ENCODE results near the gene FRMD3.
"Not testable (repeated sequence)": the region's sequence is repeated elsewhere in the genome, so short reads cannot be mapped to it uniquely, and the experiment has no call there.

FRMD3 gene

GRCh38 chr9:83367326-83367725 is 170.9 kb downstream of the FRMD3 start:
- H3K27ac ChIP-seq (ENCODE audit: low read depth, low read length), result no peak overlapping the region

GRCh38 chr9:83362341-83362995 is 175.7 kb downstream of the FRMD3 start:
- peaks cover 0 to 4% (median 0%) of the 10 kb centered on the region in 5 donors for H3K36me3 ChIP-seq (ENCODE audit: control insufficient read depth in 5 of 5, insufficient read depth in 5 of 5, low read length in 5 of 5)
- H3K4me1 ChIP-seq (ENCODE audit: control insufficient read depth in 5 of 5, insufficient read depth in 5 of 5, low read length in 5 of 5), result peaks cover 0 to 12% (median 0%) of the 10 kb centered on the region in 5 donors
- H3K9me3 ChIP-seq (ENCODE audit: control insufficient read depth in 5 of 5, low read length in 5 of 5), result peaks cover 0 to 4% (median 0%) of the 10 kb centered on the region in 5 donors
- no peak overlapping the region for H3K27ac ChIP-seq (ENCODE audit: low read depth, low read length)
- no peak overlapping the region for H3K9ac ChIP-seq (ENCODE audit: low read length in 5 of 5)
- H3K4me3 ChIP-seq (ENCODE audit: low read depth in 1 of 5, low read length in 5 of 5), result no peak overlapping the region
- H3K27me3 ChIP-seq (ENCODE audit: control insufficient read depth in 5 of 5, insufficient read depth in 4 of 5, low read length in 5 of 5), result no peaks in the 10 kb centered on the region

More at GRCh38 chr9:83367326-83367725, 170.9 kb downstream of the FRMD3 start:
- H3K36me3 ChIP-seq (ENCODE audit: control insufficient read depth in 5 of 5, insufficient read depth in 5 of 5, low read length in 5 of 5), result no peaks in the 10 kb centered on the region
- H3K4me3 ChIP-seq (ENCODE audit: low read depth in 1 of 5, low read length in 5 of 5), result no peak overlapping the region
- no peak overlapping the region for H3K9ac ChIP-seq (ENCODE audit: low read length in 5 of 5)
- peaks cover 0 to 2% (median 0%) of the 10 kb centered on the region in 5 donors for H3K9me3 ChIP-seq (ENCODE audit: control insufficient read depth in 5 of 5, low read length in 5 of 5)
- peaks cover 0 to 13% (median 0%) of the 10 kb centered on the region in 5 donors for H3K4me1 ChIP-seq (ENCODE audit: control insufficient read depth in 5 of 5, insufficient read depth in 5 of 5, low read length in 5 of 5)
- no peaks in the 10 kb centered on the region for H3K27me3 ChIP-seq (ENCODE audit: control insufficient read depth in 5 of 5, insufficient read depth in 4 of 5, low read length in 5 of 5)

- Histone ChIP-seq H3K9ac (ENCODE audit: low read length in 5 of 5) (no peak overlapping the region), H3K9me3 (ENCODE audit: control insufficient read depth in 5 of 5, low read length in 5 of 5) (peaks cover 0 to 4% (median 0%) of the 10 kb centered on the region in 5 donors), H3K4me3 (ENCODE audit: low read depth in 1 of 5, low read length in 5 of 5) (no peak overlapping the region), H3K36me3 (ENCODE audit: control insufficient read depth in 5 of 5, insufficient read depth in 5 of 5, low read length in 5 of 5) (peaks cover 0 to 4% (median 0%) of the 10 kb centered on the region in 5 donors), H3K27ac (ENCODE audit: low read depth, low read length) (no peak overlapping the region), H3K27me3 (ENCODE audit: control insufficient read depth in 5 of 5, insufficient read depth in 4 of 5, low read length in 5 of 5) (no peaks in the 10 kb centered on the region), H3K4me1 (ENCODE audit: control insufficient read depth in 5 of 5, insufficient read depth in 5 of 5, low read length in 5 of 5) (peaks cover 0 to 10% (median 9%) of the 10 kb centered on the region in 5 donors)
Measured at GRCh38 chr9:83359039-83359438, 179.2 kb downstream of the FRMD3 start.

GRCh38 chr9:83358493-83358892 is 179.7 kb downstream of the FRMD3 start:
- H3K27me3 ChIP-seq (ENCODE audit: control insufficient read depth in 5 of 5, insufficient read depth in 4 of 5, low read length in 5 of 5); H3K9me3 ChIP-seq (ENCODE audit: control insufficient read depth in 5 of 5, low read length in 5 of 5); H3K9ac ChIP-seq (ENCODE audit: low read length in 5 of 5); H3K36me3 ChIP-seq (ENCODE audit: control insufficient read depth in 5 of 5, insufficient read depth in 5 of 5, low read length in 5 of 5); H3K27ac ChIP-seq (ENCODE audit: low read depth, low read length); H3K4me1 ChIP-seq (ENCODE audit: control insufficient read depth in 5 of 5, insufficient read depth in 5 of 5, low read length in 5 of 5); H3K4me3 ChIP-seq (ENCODE audit: low read depth in 1 of 5, low read length in 5 of 5): not testable (repeated sequence)

GRCh38 chr9:83355729-83356151 is 182.5 kb downstream of the FRMD3 start:
- peaks cover 0 to 10% (median 9%) of the 10 kb centered on the region in 5 donors for H3K4me1 ChIP-seq (ENCODE audit: control insufficient read depth in 5 of 5, insufficient read depth in 5 of 5, low read length in 5 of 5)
- H3K4me3 ChIP-seq (ENCODE audit: low read depth in 1 of 5, low read length in 5 of 5), result no peak overlapping the region
- H3K27ac ChIP-seq (ENCODE audit: low read depth, low read length), result no peak overlapping the region
- no peak overlapping the region for H3K9ac ChIP-seq (ENCODE audit: low read length in 5 of 5)
- H3K27me3 ChIP-seq (ENCODE audit: control insufficient read depth in 5 of 5, insufficient read depth in 4 of 5, low read length in 5 of 5), result no peaks in the 10 kb centered on the region
- H3K9me3 ChIP-seq (ENCODE audit: control insufficient read depth in 5 of 5, low read length in 5 of 5), result no peaks in the 10 kb centered on the region
- H3K36me3 ChIP-seq (ENCODE audit: control insufficient read depth in 5 of 5, insufficient read depth in 5 of 5, low read length in 5 of 5), result peaks cover 0 to 4% (median 0%) of the 10 kb centered on the region in 5 donors

- H3K9me3 ChIP-seq (ENCODE audit: control insufficient read depth in 5 of 5, low read length in 5 of 5), result no peaks in the 10 kb centered on the region
- H3K4me1 ChIP-seq (ENCODE audit: control insufficient read depth in 5 of 5, insufficient read depth in 5 of 5, low read length in 5 of 5), result peaks cover 0 to 10% (median 9%) of the 10 kb centered on the region in 5 donors
- no peaks in the 10 kb centered on the region for H3K27me3 ChIP-seq (ENCODE audit: control insufficient read depth in 5 of 5, insufficient read depth in 4 of 5, low read length in 5 of 5)
- H3K36me3 ChIP-seq (ENCODE audit: control insufficient read depth in 5 of 5, insufficient read depth in 5 of 5, low read length in 5 of 5), result peaks cover 0 to 4% (median 0%) of the 10 kb centered on the region in 5 donors
- H3K4me3 ChIP-seq (ENCODE audit: low read depth in 1 of 5, low read length in 5 of 5), result no peak overlapping the region
- no peak overlapping the region for H3K27ac ChIP-seq (ENCODE audit: low read depth, low read length)
- H3K9ac ChIP-seq (ENCODE audit: low read length in 5 of 5), result no peak overlapping the region
Measured at GRCh38 chr9:83355024-83355444, 183.2 kb downstream of the FRMD3 start.

GRCh38 chr9:83349031-83349430 is 189.2 kb downstream of the FRMD3 start:
- H3K4me3 ChIP-seq (ENCODE audit: low read depth in 1 of 5, low read length in 5 of 5), result no peak overlapping the region
- H3K9ac ChIP-seq (ENCODE audit: low read length in 5 of 5), result no peak overlapping the region
- H3K27me3 ChIP-seq (ENCODE audit: control insufficient read depth in 5 of 5, insufficient read depth in 4 of 5, low read length in 5 of 5), result no peaks in the 10 kb centered on the region
- H3K36me3 ChIP-seq (ENCODE audit: control insufficient read depth in 5 of 5, insufficient read depth in 5 of 5, low read length in 5 of 5), result no peaks in the 10 kb centered on the region
- H3K27ac ChIP-seq (ENCODE audit: low read depth, low read length), result no peak overlapping the region
- no peaks in the 10 kb centered on the region for H3K9me3 ChIP-seq (ENCODE audit: control insufficient read depth in 5 of 5, low read length in 5 of 5)
- peaks cover 0 to 7% (median 0%) of the 10 kb centered on the region in 5 donors for H3K4me1 ChIP-seq (ENCODE audit: control insufficient read depth in 5 of 5, insufficient read depth in 5 of 5, low read length in 5 of 5)

- peaks cover 0 to 7% (median 0%) of the 10 kb centered on the region in 5 donors for H3K4me1 ChIP-seq (ENCODE audit: control insufficient read depth in 5 of 5, insufficient read depth in 5 of 5, low read length in 5 of 5)
- no peak overlapping the region for H3K9ac ChIP-seq (ENCODE audit: low read length in 5 of 5)
- H3K4me3 ChIP-seq (ENCODE audit: low read depth in 1 of 5, low read length in 5 of 5), result no peak overlapping the region
- H3K9me3 ChIP-seq (ENCODE audit: control insufficient read depth in 5 of 5, low read length in 5 of 5), result no peaks in the 10 kb centered on the region
- peaks cover 0 to 8% (median 0%) of the 10 kb centered on the region in 5 donors for H3K36me3 ChIP-seq (ENCODE audit: control insufficient read depth in 5 of 5, insufficient read depth in 5 of 5, low read length in 5 of 5)
- H3K27me3 ChIP-seq (ENCODE audit: control insufficient read depth in 5 of 5, insufficient read depth in 4 of 5, low read length in 5 of 5), result no peaks in the 10 kb centered on the region
- no peak overlapping the region for H3K27ac ChIP-seq (ENCODE audit: low read depth, low read length)
Measured at GRCh38 chr9:83346655-83347420, 191.4 kb downstream of the FRMD3 start.

- Histone ChIP-seq H3K4me3 (ENCODE audit: low read depth in 1 of 5, low read length in 5 of 5) (no peak overlapping the region), H3K27ac (ENCODE audit: low read depth, low read length) (no peak overlapping the region), H3K27me3 (ENCODE audit: control insufficient read depth in 5 of 5, insufficient read depth in 4 of 5, low read length in 5 of 5) (no peaks in the 10 kb centered on the region), H3K36me3 (ENCODE audit: control insufficient read depth in 5 of 5, insufficient read depth in 5 of 5, low read length in 5 of 5) (peaks cover 0 to 8% (median 0%) of the 10 kb centered on the region in 5 donors), H3K9me3 (ENCODE audit: control insufficient read depth in 5 of 5, low read length in 5 of 5) (no peaks in the 10 kb centered on the region), H3K4me1 (ENCODE audit: control insufficient read depth in 5 of 5, insufficient read depth in 5 of 5, low read length in 5 of 5) (peaks cover 0 to 7% (median 0%) of the 10 kb centered on the region in 5 donors), H3K9ac (ENCODE audit: low read length in 5 of 5) (no peak overlapping the region)
Measured at GRCh38 chr9:83343366-83343999, 194.7 kb downstream of the FRMD3 start.

- no peak overlapping the region for H3K4me3 ChIP-seq (ENCODE audit: low read depth in 1 of 5, low read length in 5 of 5)
- peaks cover 0 to 8% (median 0%) of the 10 kb centered on the region in 5 donors for H3K36me3 ChIP-seq (ENCODE audit: control insufficient read depth in 5 of 5, insufficient read depth in 5 of 5, low read length in 5 of 5)
- no peak overlapping the region for H3K27ac ChIP-seq (ENCODE audit: low read depth, low read length)
- H3K27me3 ChIP-seq (ENCODE audit: control insufficient read depth in 5 of 5, insufficient read depth in 4 of 5, low read length in 5 of 5), result no peaks in the 10 kb centered on the region
- H3K4me1 ChIP-seq (ENCODE audit: control insufficient read depth in 5 of 5, insufficient read depth in 5 of 5, low read length in 5 of 5), result peaks cover 0 to 7% (median 0%) of the 10 kb centered on the region in 5 donors
- H3K9me3 ChIP-seq (ENCODE audit: control insufficient read depth in 5 of 5, low read length in 5 of 5), result no peaks in the 10 kb centered on the region
- no peak overlapping the region for H3K9ac ChIP-seq (ENCODE audit: low read length in 5 of 5)
Measured at GRCh38 chr9:83342731-83343130, 195.5 kb downstream of the FRMD3 start.

Measured in subcutaneous abdominal adipose tissue (tissue), 5 donors.